HEK293 (cell line): ENCODE measurements around the gene PACS2.

Experiments used
- CTCF ChIA-PET: fragments of 350-600 bp; formaldehyde crosslinking; extraction: SDS; loops from one replicate; lab custom pipeline; 2021; ENCODE audit warnings: antibody characterized with exemption; lab: Yijun Ruan, JAX
- POLR2A ChIA-PET: fragments of 300-600 bp; formaldehyde crosslinking; extraction: SDS; loops from one replicate; lab custom pipeline; 2020; ENCODE audit warnings: antibody characterized with exemption, inconsistent platforms; lab: Yijun Ruan, JAX
- H3K27ac ChIP-seq: fragments of 200-500 bp; sonication (Bioruptor generic); 2 replicates; pipeline ENCODE4 v1.5.1; 2014; ENCODE audit warnings: low read depth, low read length, control low read depth, inconsistent platforms; ENCODE audit errors: extremely low read depth
- H3K36me3 ChIP-seq, 2 experiments: fragments of 200-500 bp in 1 of 2; sonication (Bioruptor generic) in 1 of 2; 1 replicate in 1 of 2; 2 replicates in 1 of 2; pipeline ENCODE4 v1.5.1; 2014 to 2017; ENCODE audit warnings: inconsistent platforms in 2 of 2, low read length in 2 of 2; ENCODE audit not compliant: control insufficient read depth in 2 of 2, insufficient read depth in 1 of 2
- H3K4me1 ChIP-seq: fragments of 200-500 bp; sonication (Bioruptor generic); 2 replicates; pipeline ENCODE4 v1.5.1; 2014; ENCODE audit warnings: mild to moderate bottlenecking, low read length, inconsistent platforms; ENCODE audit not compliant: control insufficient read depth, insufficient read depth
- H3K4me3 ChIP-seq: 2 replicates; pipeline ENCODE4 v1.5.1; 2011; ENCODE audit warnings: low read depth, mild to moderate bottlenecking, control low read depth, low read length, moderate library complexity
- H3K9me3 ChIP-seq: fragments of 200-500 bp; sonication (Bioruptor generic); 2 replicates; pipeline ENCODE4 v1.5.1; 2014; ENCODE audit warnings: low read depth, low read length, inconsistent platforms; ENCODE audit not compliant: control insufficient read depth, insufficient read depth
- CTCF ChIP-seq: fragments of 450-650 bp; formaldehyde crosslinking; IDR thresholded peaks from 2 replicates; pipeline ENCODE4 v1.5.1; 2016; ENCODE audit warnings: missing biosample characterization, missing genetic modification characterization
- GLIS1 ChIP-seq: fragments of 450-650 bp; formaldehyde crosslinking; IDR thresholded peaks from 2 replicates; pipeline ENCODE4 v1.5.1; 2016; ENCODE audit warnings: missing biosample characterization, missing genetic modification characterization
- GLIS2 ChIP-seq: fragments of 450-650 bp; formaldehyde crosslinking; IDR thresholded peaks from 2 replicates; pipeline ENCODE4 v1.5.1; 2016; ENCODE audit warnings: missing biosample characterization, missing genetic modification characterization
- KLF1 ChIP-seq: fragments of 450-650 bp; formaldehyde crosslinking; IDR thresholded peaks from 2 replicates; pipeline ENCODE4 v1.5.1; 2016; ENCODE audit warnings: missing biosample characterization, missing genetic modification characterization
- KLF8 ChIP-seq: fragments of 450-650 bp; formaldehyde crosslinking; IDR thresholded peaks from 2 replicates; pipeline ENCODE4 v1.5.1; 2016; ENCODE audit warnings: missing biosample characterization, missing genetic modification characterization
- MZF1 ChIP-seq: fragments of 450-650 bp; formaldehyde crosslinking; IDR thresholded peaks from 2 replicates; pipeline ENCODE4 v1.5.1; 2017; ENCODE audit warnings: missing biosample characterization, missing genetic modification characterization, borderline replicate concordance
- PATZ1 ChIP-seq: fragments of 450-650 bp; formaldehyde crosslinking; IDR thresholded peaks from 2 replicates; pipeline ENCODE4 v1.5.1; 2016; ENCODE audit warnings: missing biosample characterization, missing genetic modification characterization
- SP2 ChIP-seq: fragments of 450-650 bp; formaldehyde crosslinking; IDR thresholded peaks from 2 replicates; pipeline ENCODE4 v1.5.1; 2016; ENCODE audit warnings: missing biosample characterization, missing genetic modification characterization
- SP3 ChIP-seq: fragments of 450-650 bp; formaldehyde crosslinking; IDR thresholded peaks from 2 replicates; pipeline ENCODE4 v1.5.1; 2016; ENCODE audit warnings: missing biosample characterization, missing genetic modification characterization
- YY1 ChIP-seq: fragments of 450-650 bp; formaldehyde crosslinking; IDR thresholded peaks from 2 replicates; pipeline ENCODE4 v1.5.1; 2018; ENCODE audit warnings: missing biosample characterization, missing genetic modification characterization
- ZBTB20 ChIP-seq: fragments of 450-650 bp; formaldehyde crosslinking; IDR thresholded peaks from 2 replicates; pipeline ENCODE4 v1.5.1; 2016; ENCODE audit warnings: missing biosample characterization, missing genetic modification characterization
- ZBTB26 ChIP-seq: fragments of 450-650 bp; formaldehyde crosslinking; optimal IDR thresholded peaks from 2 replicates; pipeline ENCODE3; 2016; ENCODE audit warnings: missing biosample characterization, mild to moderate bottlenecking, missing genetic modification characterization
- ZBTB7A ChIP-seq: fragments of 450-650 bp; formaldehyde crosslinking; IDR thresholded peaks from 2 replicates; pipeline ENCODE4 v1.5.1; 2016; ENCODE audit warnings: low read depth, missing biosample characterization, missing genetic modification characterization
- ZBTB8A ChIP-seq: fragments of 450-650 bp; formaldehyde crosslinking; IDR thresholded peaks from 2 replicates; pipeline ENCODE4 v1.5.1; 2016; ENCODE audit warnings: missing biosample characterization, missing genetic modification characterization
- ZEB2 ChIP-seq: fragments of 450-650 bp; formaldehyde crosslinking; IDR thresholded peaks from 2 replicates; pipeline ENCODE4 v1.5.1; 2016; ENCODE audit warnings: missing biosample characterization, missing genetic modification characterization
- ZFHX2 ChIP-seq: fragments of 450-650 bp; formaldehyde crosslinking; conservative IDR thresholded peaks from 2 replicates; pipeline ENCODE4 v1.5.1; 2016; ENCODE audit warnings: missing biosample characterization, missing genetic modification characterization
- ZIC2 ChIP-seq: fragments of 450-650 bp; formaldehyde crosslinking; IDR thresholded peaks from 2 replicates; pipeline ENCODE4 v1.5.1; 2016; ENCODE audit warnings: missing biosample characterization, missing genetic modification characterization
- ZNF248 ChIP-seq: fragments of 450-650 bp; formaldehyde crosslinking; IDR thresholded peaks from 2 replicates; pipeline ENCODE4 v1.5.1; 2017; ENCODE audit warnings: missing biosample characterization, missing genetic modification characterization
- ZNF335 ChIP-seq: fragments of 450-650 bp; formaldehyde crosslinking; conservative IDR thresholded peaks from 2 replicates; pipeline ENCODE4 v1.5.1; 2016; ENCODE audit warnings: missing biosample characterization, missing genetic modification characterization
- ZNF341 ChIP-seq: fragments of 450-650 bp; formaldehyde crosslinking; IDR thresholded peaks from 2 replicates; pipeline ENCODE4; 2016; ENCODE audit warnings: low read depth, missing biosample characterization, missing genetic modification characterization
- ZNF549 ChIP-seq: fragments of 450-650 bp; IDR thresholded peaks from 2 replicates; pipeline ENCODE4 v1.5.1; 2018; ENCODE audit warnings: missing biosample characterization, missing genetic modification characterization, mild to moderate bottlenecking, inconsistent platforms, moderate library complexity
- ZNF600 ChIP-seq: fragments of 450-650 bp; formaldehyde crosslinking; IDR thresholded peaks from 2 replicates; pipeline ENCODE4 v1.5.1; 2016; ENCODE audit warnings: missing biosample characterization, missing genetic modification characterization
- ZNF692 ChIP-seq: fragments of 450-650 bp; formaldehyde crosslinking; IDR thresholded peaks from 2 replicates; pipeline ENCODE4 v1.5.1; 2016; ENCODE audit warnings: missing biosample characterization, missing genetic modification characterization
- ZSCAN16 ChIP-seq: fragments of 450-650 bp; formaldehyde crosslinking; IDR thresholded peaks from 2 replicates; pipeline ENCODE4 v1.5.1; 2016; ENCODE audit warnings: missing biosample characterization, missing genetic modification characterization

Gene PACS2

GRCh38 chr14:105313381-105314286 is 914 bp upstream of the PACS2 start:
- H3K36me3 ChIP-seq, result no peaks in the 10 kb centered on the region
- no peak overlapping the region for H3K27ac ChIP-seq
- ChIA-PET CTCF (no interaction called here), POLR2A (interaction anchor here (0.6 to 3.1 kb wide), 4 partner anchors 11 to 176 kb away, joined by 4 to 36 read pairs (median 6); partner anchors contain the start of gene BRF1)
- H3K4me3 ChIP-seq, result peak overlapping the region; percentile 55
- peak; percentile 42; the same call in 1 of the 2 replicates for TF ChIP-seq ZBTB8A (tag by site-specific recombination)
- TF ChIP-seq ZSCAN16 (tag by site-specific recombination), result no peak
- no peak for TF ChIP-seq YY1
- TF ChIP-seq ZFHX2 (tag by site-specific recombination), result peak; percentile 15; the same call in 1 of the 2 replicates
- peak; percentile 56 for TF ChIP-seq ZIC2 (tag by site-specific recombination)
- TF ChIP-seq ZNF692 (tag by site-specific recombination), result 0 out of 2 replicates have a peak, but pooled peaks have one; percentile 21
- 0 out of 2 replicates have a peak, but pooled peaks have one; percentile 39 for TF ChIP-seq KLF1 (tag by site-specific recombination)
- TF ChIP-seq GLIS1 (tag by site-specific recombination), result peak; percentile 73
- H3K4me1 ChIP-seq, result peaks cover 7% of the 10 kb centered on the region
- H3K9me3 ChIP-seq, result no peaks in the 10 kb centered on the region

GRCh38 chr14:105315211-105315721 is 718 bp downstream of the PACS2 start:
- Histone ChIP-seq H3K36me3 (no peaks in the 10 kb centered on the region), H3K27ac (no peak overlapping the region; the same call in 1 of the 2 replicates), H3K4me1 (peaks cover 7% of the 10 kb centered on the region), H3K9me3 (no peaks in the 10 kb centered on the region)
- ChIA-PET POLR2A (interaction anchor here (3.1 kb wide), 1 partner anchor 14 kb away, joined by 36 read pairs; the partner anchor contains the start of gene BRF1), CTCF (no interaction called here)
- TF ChIP-seq KLF8 (tag by site-specific recombination), result peak; percentile 33; the same call in 1 of the 2 replicates
- TF ChIP-seq ZEB2 (tag by site-specific recombination), result peak; percentile 69; the same call in 1 of the 2 replicates
- TF ChIP-seq ZNF549, result no peak
- TF ChIP-seq ZBTB26 (tag by site-specific recombination), result peak; percentile 74
- 0 out of 2 replicates have a peak, but pooled peaks have one; percentile 19 for TF ChIP-seq ZBTB7A (tag by site-specific recombination)
- peak; percentile 47 for TF ChIP-seq ZNF335
- 0 out of 2 replicates have a peak, but pooled peaks have one; percentile 32 for TF ChIP-seq ZBTB8A (tag by site-specific recombination)
- TF ChIP-seq ZNF341 (tag by site-specific recombination), result peak; percentile 81
- peak; percentile 53 for TF ChIP-seq GLIS2 (tag by site-specific recombination)
- TF ChIP-seq SP3 (tag by site-specific recombination), result 0 out of 2 replicates have a peak, but pooled peaks have one; percentile 29
- TF ChIP-seq MZF1 (tag by site-specific recombination), result no peak
- 0 out of 2 replicates have a peak, but pooled peaks have one; percentile 24 for TF ChIP-seq SP2 (tag by site-specific recombination)
- TF ChIP-seq ZIC2 (tag by site-specific recombination), result no peak
- TF ChIP-seq CTCF, result peak; percentile 12; the same call in 1 of the 2 replicates
- no peak for TF ChIP-seq ZNF248 (tag by site-specific recombination)
- peak; percentile 52 for TF ChIP-seq PATZ1 (tag by site-specific recombination)
- TF ChIP-seq ZBTB20 (tag by site-specific recombination), result peak; percentile 49; the same call in 1 of the 2 replicates
- TF ChIP-seq ZNF600 (tag by site-specific recombination), result peak; percentile 86
- TF ChIP-seq, all 188 proteins: peak for 14
- peak overlapping the region; percentile 69 for H3K4me3 ChIP-seq
